Heart left ventricle (tissue), 16 donors: ENCODE measurements around the gene SIGLEC15. TPM values are rescaled to one million over a fixed set of nuclear protein-coding genes. Genes with fewer than 3 reads are reported as not detected.

Experiments
- ATAC-seq, 4 donors: fragments of 200-7000 bp; cut with Tn5 transposase; one replicate each; pipeline ENCODE4 v1.9.1; 2020 to 2022; ENCODE audit warnings: moderate library complexity in 4 of 4, mild to moderate bottlenecking in 3 of 4, moderate number of reproducible peaks in 1 of 4
- DNase-seq, 5 donors: peaks; one replicate each; pipeline ENCODE4 v3.0.0-alpha.2; 2020
- H3K27ac ChIP-seq, 12 donors: fragments of 200-600 bp; sonication (generic) in 4 of 12; one replicate each; pipeline versions ENCODE4 v1.5.0 to v1.8.0; 2016 to 2022; ENCODE audit warnings: mild to moderate bottlenecking in 2 of 12
- H3K27me3 ChIP-seq, 9 donors: fragments of 200-600 bp; sonication (generic) in 2 of 9; one replicate each; pipeline versions ENCODE4 v1.5.1 to v1.8.0; 2016 to 2022; ENCODE audit warnings: mild to moderate bottlenecking in 3 of 9
- H3K36me3 ChIP-seq, 9 donors: fragments of 200-600 bp; sonication (generic) in 2 of 9; one replicate each; pipeline versions ENCODE4 v1.5.0 to v1.8.0; 2018 to 2022; ENCODE audit warnings: mild to moderate bottlenecking in 2 of 9
- H3K4me1 ChIP-seq, 12 donors: fragments of 200-600 bp; sonication (generic) in 4 of 12; one replicate each; pipeline versions ENCODE4 v1.5.0 to v1.8.0; 2016 to 2022; ENCODE audit warnings: mild to moderate bottlenecking in 3 of 12
- H3K4me3 ChIP-seq, 12 donors: fragments of 200-600 bp; sonication (generic) in 4 of 12; one replicate each; pipeline versions ENCODE4 v1.5.0 to v1.8.0; 2017 to 2022; ENCODE audit warnings: mild to moderate bottlenecking in 9 of 12, moderate library complexity in 4 of 12
- H3K9me3 ChIP-seq, 12 donors: fragments of 200-600 bp; sonication (generic) in 4 of 12; one replicate each; pipeline versions ENCODE4 v1.5.0 to v1.8.0; 2016 to 2022; ENCODE audit warnings: mild to moderate bottlenecking in 1 of 12
- CTCF ChIP-seq, 12 donors: fragments of 200-600 bp; sonication (generic) in 4 of 12; IDR thresholded peaks; one replicate each; pipeline versions ENCODE4 v1.5.0 to v1.8.0; 2018 to 2022; ENCODE audit warnings: antibody characterized with exemption in 12 of 12, mild to moderate bottlenecking in 5 of 12
- POLR2A ChIP-seq, 2 donors: fragments of 450-650 bp; IDR thresholded peaks; one replicate each; pipeline ENCODE4 v1.6.1; 2017; ENCODE audit warnings: antibody characterized with exemption in 2 of 2, mild to moderate bottlenecking in 2 of 2, moderate library complexity in 2 of 2
- WGBS, 4 donors: extraction: QIAGEN DNeasy Blood & Tissue Kit in 2 of 4; methylation state at CpG; one replicate each; pipeline versions ENCODE4 v1.1.5 to v1.1.7; 2013 to 2018; 5-methylcytosine and 5-hydroxymethylcytosine counted together
- intact Hi-C, 10 donors: fragments of 100-400 bp; cut with DNase I; formaldehyde crosslinking; loops; one replicate each; pipeline versions ENCODE4 v1.11.1 to v1.14.2; 2022
- polyA plus RNA-seq, 2 donors: library from polyadenylated mRNA; stranded (reverse); fragments of 200-250 nt; gene quantifications; one replicate each; pipeline ENCODE4 v1.2.3, GENCODE V29; 2013
- total RNA-seq, 9 donors: library from RNA; depleted of rRNA in 2 of 9; stranded (reverse); fragments of >200 nt in 2 of 9; fragmentation: NEBNext Ultra II Directional in 3 of 9; extraction: Animal tissue kit (Norgen Biotek cat#: 25700) in 3 of 9; gene quantifications; one replicate each; pipeline versions ENCODE4 v1.1.0 to v1.2.4, GENCODE V29; 2016 to 2023
- donor health status: ischemic (EF 13 %, LVEDD 7.1; RV severe dilation, severe dysfunction).
- donor health status: healthy with polysubstance abuse.
- donor health status: DM: no; HTN: yes; CAD: no.
- donor health status: DM: no; HTN: no; CAD: no.
- donor health status: ischemic (EF 25% LVEDD 6.9; RV normal size, moderate dysfunction).
- donor health status: ischemic (EF 25% LVEDD 5.7; RV mildly dilated, moderate dysfunction).
- donor health status: healthy.
- donor health status: DM: yes; HTN: yes; CAD: no.
- donor health status: ischemic (EF 35%, LVEDD 5.7; RV mildly dilated, moderate dysfunction).
- donor health status: nonischemic (EF 11% LVEDD 7.7; RV severe dilation, severe dysfunction).
- donor health status: DM: yes; HTN: yes; CAD: no.
- donor health status: PGD.
- donor health status: ischemic (EF 29% LVEDD 5.4; RV normal size, mild dysfunction).
- donor health status: nonischemic (EF 23%, LVEDD 6.1; RV moderate dilation, normal function).

Gene SIGLEC15
- total and polyA plus RNA-seq, 11 donors: 0.08 to 0.77 (median 0.38) TPM; not detected in 4

GRCh38 chr18:45829855-45830254 lies 4.4 kb downstream of the SIGLEC15 start:
- TF ChIP-seq CTCF (IDR thresholded peaks at IDR 0.05): no peak
- intact Hi-C loops: loop anchor here in 2 of 10 donors (10.0 kb wide), 2 partner anchors 55 to 145 kb away; no protein-coding TSS in a partner anchor
- H3K4me3 ChIP-seq: no peak overlapping the region
- H3K4me1 ChIP-seq: peaks cover 0 to 32% (median 7%) of the 10 kb centered on the region in 12 donors
- ATAC-seq (no peak), DNase-seq (no peak)
- no peak overlapping the region for H3K27ac ChIP-seq
- 64 to 72% (median 67%) methylated on average over 9 of the region's 9 CpGs for WGBS, 4 donors
- H3K36me3 ChIP-seq: no peaks in the 10 kb centered on the region
- no peaks in the 10 kb centered on the region for H3K9me3 ChIP-seq
- H3K27me3 ChIP-seq: peaks cover 0 to 8% (median 0%) of the 10 kb centered on the region in 9 donors

GRCh38 chr18:45830917-45831316 lies 5.4 kb downstream of the SIGLEC15 start:
- DNase-seq (no peak), ATAC-seq (no peak)
- H3K36me3 ChIP-seq: no peaks in the 10 kb centered on the region
- H3K27ac ChIP-seq: no peak overlapping the region
- no peak for TF ChIP-seq CTCF (IDR thresholded peaks at IDR 0.05)
- TF ChIP-seq POLR2A (IDR thresholded peaks at IDR 0.05): no peak
- no peak overlapping the region for H3K4me3 ChIP-seq
- peaks cover 0 to 26% (median 7%) of the 10 kb centered on the region in 12 donors for H3K4me1 ChIP-seq
- WGBS, 4 donors: 76 to 93% (median 88%) methylated on average over 7 of the region's 7 CpGs
- H3K27me3 ChIP-seq: peaks cover 0 to 9% (median 0%) of the 10 kb centered on the region in 9 donors
- intact Hi-C loops: loop anchor here in 2 of 10 donors (10.0 kb wide), 2 partner anchors 56 to 146 kb away; no protein-coding TSS in a partner anchor
- H3K9me3 ChIP-seq: no peaks in the 10 kb centered on the region

- intact Hi-C loops: loop anchor here in 2 of 10 donors (10.0 kb wide), 2 partner anchors 59 to 149 kb away; no protein-coding TSS in a partner anchor
- Histone ChIP-seq H3K36me3 (no peaks in the 10 kb centered on the region), H3K4me3 (no peak overlapping the region), H3K4me1 (peaks cover 0 to 28% (median 13%) of the 10 kb centered on the region in 12 donors), H3K9me3 (no peaks in the 10 kb centered on the region), H3K27ac (no peak overlapping the region), H3K27me3 (peaks cover 7 to 38% (median 25%) of the 10 kb centered on the region in 9 donors)
- DNase-seq: no peak
- ATAC-seq: no peak
- 78 to 99% (median 87%) methylated on average over 4 to 5 of the region's 5 CpGs for WGBS, 4 donors
- no peak for TF ChIP-seq CTCF (IDR thresholded peaks at IDR 0.05)
Measured at GRCh38 chr18:45833846-45834245, 8.4 kb downstream of the SIGLEC15 start.

GRCh38 chr18:45834306-45834705 lies 8.8 kb downstream of the SIGLEC15 start:
- Histone ChIP-seq H3K27ac (no peak overlapping the region), H3K36me3 (no peaks in the 10 kb centered on the region), H3K4me3 (no peak overlapping the region), H3K4me1 (peaks cover 0 to 28% (median 14%) of the 10 kb centered on the region in 12 donors), H3K9me3 (no peaks in the 10 kb centered on the region), H3K27me3 (peaks cover 7 to 40% (median 30%) of the 10 kb centered on the region in 9 donors)
- intact Hi-C loops: loop anchor here in 2 of 10 donors (10.0 kb wide), 2 partner anchors 60 to 150 kb away; no protein-coding TSS in a partner anchor
- TF ChIP-seq CTCF (IDR thresholded peaks at IDR 0.05) (no peak), POLR2A (IDR thresholded peaks at IDR 0.05) (no peak)
- DNase-seq: no peak
- 67 to 85% (median 82%) methylated on average over 1 of the region's 1 CpG for WGBS, 4 donors
- no peak for ATAC-seq
